Motor neuron (in vitro differentiated cells): ENCODE results near the gene ANXA2R. TPM values are rescaled to one million over a fixed set of nuclear protein-coding genes. Genes with fewer than 3 reads are reported as not detected.

Source experiments
- ATAC-seq, 8 experiments: fragments of 200-7000 bp; cut with Tn5 transposase; replicated peaks in 6 of 8; 2 replicates each; pipeline ENCODE4 v1.8.0; 2021; ENCODE audit warnings: mild to moderate bottlenecking in 8 of 8, moderate library complexity in 8 of 8
- H3K27ac ChIP-seq, 2 donors: fragments of 250-450 bp; sonication (Bioruptor Pico); 2 replicates each; pipeline ENCODE4 v1.9.0; 2021; ENCODE audit warnings: antibody characterized with exemption in 2 of 2, mild to moderate bottlenecking in 2 of 2, moderate library complexity in 1 of 2
- H3K4me1 ChIP-seq, 2 donors: fragments of 250-450 bp; sonication (Bioruptor Pico); replicated peaks in 1 of 2; 2 replicates each; pipeline ENCODE4 v1.6.1; 2021; ENCODE audit warnings: antibody characterized with exemption in 2 of 2, mild to moderate bottlenecking in 2 of 2, moderate library complexity in 1 of 2
- H3K4me3 ChIP-seq, 5 donors: fragments of 250-450 bp; sonication (Bioruptor Pico); 2 replicates each; pipeline ENCODE4 v1.9.0; 2021; ENCODE audit warnings: antibody characterized with exemption in 5 of 5, mild to moderate bottlenecking in 5 of 5, moderate library complexity in 4 of 5
- WGBS, 10 experiments: fragments of 450-650 bp; shearing (Covaris generic); methylation state at CpG; one replicate each; pipeline ENCODE4 v1.0.0; 2022; 5-methylcytosine and 5-hydroxymethylcytosine counted together
- in situ Hi-C, 9 experiments: fragments of 400-800 bp; cut with MboI; loops; one replicate each; pipeline ENCODE4 v1.15.0; 2021; ENCODE audit warnings: low sequenced_read_pairs in 9 of 9, low pct_unique_long_range_greater_than_20kb in 2 of 9; ENCODE audit not compliant: unreplicated experiment in 9 of 9
- total RNA-seq, 8 experiments: library from RNA; unstranded; fragments of 300-600 nt; gene quantifications; 2 replicates each; pipeline versions ENCODE4 v1.2.3 to v1.2.4, GENCODE V29; 2022

ANXA2R gene
- total RNA-seq, 8 experiments from 2014 or later: 0.11 to 5.4 (median 1.1) TPM

- peak in 1 of 8 experiments; percentile 28 for ATAC-seq
- H3K27ac ChIP-seq: no peak overlapping the region
- H3K4me3 ChIP-seq: no peak overlapping the region
- H3K4me1 ChIP-seq: no peaks in the 10 kb centered on the region
- in situ Hi-C loops: loop anchor here in 1 of 9 experiments (25.0 kb wide), 1 partner anchor 137 kb away; no protein-coding TSS in a partner anchor
- 54 to 88% (median 73%) methylated on average over 2 to 5 of the region's 5 CpGs for WGBS, 10 experiments
These were observed 9.1 kb upstream of the ANXA2R start for GRCh38 chr5:43049236-43049635.

DNA sequence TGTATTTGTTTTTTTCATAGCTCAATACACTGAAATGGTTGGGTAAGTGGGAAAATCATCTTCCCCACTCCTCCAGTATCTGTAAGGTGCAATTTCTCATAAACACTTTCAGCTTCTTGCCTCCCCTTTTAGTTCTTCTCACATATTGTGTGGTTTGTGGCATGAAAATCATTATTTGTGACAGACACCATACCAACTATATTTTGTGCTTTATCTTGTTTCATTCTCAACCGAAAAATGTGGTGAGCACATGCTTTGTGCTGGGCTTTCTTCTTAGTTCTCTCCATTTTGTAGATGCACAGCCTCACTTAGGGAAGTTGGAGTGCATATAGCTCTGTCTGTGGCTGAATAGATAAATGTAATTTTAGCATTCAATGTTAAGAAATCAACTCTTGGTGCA lies 6.4 kb upstream of the ANXA2R start:
- no peak overlapping the region for H3K27ac ChIP-seq
- in situ Hi-C loops: loop anchor here in 1 of 9 experiments (25.0 kb wide), 1 partner anchor 134 kb away; no protein-coding TSS in a partner anchor
- WGBS, 10 experiments: 43 to 100% (median 78%) methylated on average over 1 of the region's 1 CpG; no CpG with 5 or more reads in 4 of the 10 experiments
- H3K4me1 ChIP-seq: peaks cover 0 to 3% of the 10 kb centered on the region in 2 donors
- H3K4me3 ChIP-seq: no peak overlapping the region
- no peak for ATAC-seq

DNA sequence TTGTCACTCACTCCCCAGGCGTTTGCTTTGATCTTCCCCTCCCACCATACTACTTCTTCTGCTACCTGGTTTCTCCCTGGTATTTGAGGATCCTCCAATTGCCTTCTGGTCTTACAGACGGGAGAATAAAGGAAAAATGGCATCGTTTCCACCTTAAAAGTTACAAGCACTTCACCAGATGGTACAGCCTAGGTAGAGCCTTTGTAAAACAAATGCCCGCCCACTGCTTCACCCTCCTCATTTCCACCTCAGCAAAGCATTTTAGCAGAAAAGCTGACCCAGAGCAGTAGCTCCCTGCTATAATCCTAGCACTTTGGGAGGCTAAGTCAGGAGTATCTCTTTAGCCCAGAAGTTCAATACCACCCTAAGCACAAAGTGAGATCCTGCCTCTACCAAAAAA lies 5.1 kb upstream of the ANXA2R start:
- peaks cover 0 to 3% of the 10 kb centered on the region in 2 donors for H3K4me1 ChIP-seq
- no peak for ATAC-seq
- WGBS, 10 experiments: 6 to 80% (median 35%) methylated on average over 1 to 4 of the region's 4 CpGs; no CpG with 5 or more reads in 2 of the 10 experiments
- no peak overlapping the region for H3K4me3 ChIP-seq
- in situ Hi-C loops: loop anchor here in 1 of 9 experiments (25.0 kb wide), 1 partner anchor 133 kb away; no protein-coding TSS in a partner anchor
- no peak overlapping the region for H3K27ac ChIP-seq

DNA sequence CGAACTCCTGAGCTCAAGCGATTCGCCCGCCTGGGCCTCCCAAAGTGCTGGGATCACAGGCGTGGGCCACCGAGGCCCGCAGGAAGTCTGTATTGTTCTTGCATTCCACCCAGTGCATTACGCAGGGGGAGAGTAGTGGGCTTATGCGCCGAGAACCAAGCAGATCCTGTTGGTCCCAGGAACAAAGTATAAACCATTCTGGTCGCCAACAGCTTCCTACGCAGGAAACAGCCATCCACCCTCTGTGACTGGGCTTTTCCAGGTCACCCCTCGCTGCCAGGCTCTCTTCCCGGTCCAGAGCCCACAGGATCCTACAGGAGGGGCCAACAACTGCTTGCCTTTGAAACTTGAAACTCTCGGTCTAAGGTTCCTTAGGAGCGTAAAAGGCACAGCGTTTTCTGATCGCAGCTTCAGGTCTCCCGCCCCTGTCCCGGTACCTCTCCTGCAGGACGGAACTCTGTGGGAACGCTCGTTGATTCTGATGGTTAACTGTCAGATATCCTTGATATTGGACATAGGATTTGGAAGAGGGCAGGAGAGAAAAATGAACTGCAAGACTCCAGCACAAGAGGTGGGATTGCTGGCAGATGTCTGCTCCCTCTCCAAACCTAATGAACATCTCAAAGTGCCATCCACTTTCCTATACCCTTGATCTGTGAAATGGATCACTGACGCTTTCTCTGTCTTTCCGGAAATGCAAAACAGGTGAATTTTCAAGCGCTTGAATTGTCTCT lies 4.2 kb upstream of the ANXA2R start:
- WGBS, 10 experiments: 0 to 76% (median 30%) methylated on average over 2 to 10 of the region's 26 CpGs; no CpG with 5 or more reads in 1 of the 10 experiments
- ATAC-seq: no peak
- in situ Hi-C loops: loop anchor here in 1 of 9 experiments (25.0 kb wide), 1 partner anchor 132 kb away; no protein-coding TSS in a partner anchor
- peaks cover 0 to 3% of the 10 kb centered on the region in 2 donors for H3K4me1 ChIP-seq
- H3K27ac ChIP-seq: no peak overlapping the region
- no peak overlapping the region for H3K4me3 ChIP-seq

GRCh38 chr5:43043400-43043756 lies 3.3 kb upstream of the ANXA2R start:
- Histone ChIP-seq H3K4me1 (peaks cover 0 to 3% of the 10 kb centered on the region in 2 donors), H3K27ac (no peak overlapping the region), H3K4me3 (peak overlapping the region; percentile 3 to 50 (median 34))
- WGBS, 10 experiments: 0 to 20% (median 0%) methylated on average over 1 of the region's 7 CpGs; no CpG with 5 or more reads in 4 of the 10 experiments
- ATAC-seq: no peak
- in situ Hi-C loops: loop anchor here in 1 of 9 experiments (25.0 kb wide), 1 partner anchor 131 kb away; no protein-coding TSS in a partner anchor

- Histone ChIP-seq H3K4me1 (peaks cover 0 to 3% of the 10 kb centered on the region in 2 donors), H3K4me3 (peak overlapping the region; percentile 14 to 50 (median 34)), H3K27ac (no peak overlapping the region)
- ATAC-seq: peak; percentile 5 to 47 (median 27)
- in situ Hi-C loops: loop anchor here in 1 of 9 experiments (25.0 kb wide), 1 partner anchor 131 kb away; no protein-coding TSS in a partner anchor
- WGBS, 10 experiments: 0 to 20% (median 4%) methylated on average over 1 to 31 of the region's 58 CpGs
These were observed 2.7 kb upstream of the ANXA2R start for GRCh38 chr5:43042626-43043399.

DNA sequence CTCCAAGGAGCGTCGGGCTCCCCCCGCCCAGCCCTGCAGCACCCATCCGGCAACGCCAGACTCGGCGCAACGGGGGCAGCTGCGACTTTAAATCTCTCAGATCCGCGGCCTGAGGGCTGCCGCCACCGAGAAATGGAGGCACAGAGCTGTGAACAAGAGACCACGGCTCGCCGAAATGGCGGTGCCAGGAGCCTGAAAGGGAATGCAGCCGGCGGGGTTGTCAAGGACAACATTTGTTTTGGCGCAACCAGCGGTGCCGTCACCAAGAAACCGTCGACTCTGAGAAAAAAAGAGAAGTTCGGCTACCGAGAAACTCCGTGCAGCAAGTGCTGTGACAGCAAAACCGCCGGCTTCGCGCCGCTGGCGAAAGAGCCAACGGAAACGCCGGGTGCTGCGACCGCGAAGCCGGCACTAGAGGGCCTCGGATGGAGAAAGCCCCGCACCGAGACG lies 2.1 kb upstream of the ANXA2R start:
- in situ Hi-C loops: loop anchor here in 1 of 9 experiments (25.0 kb wide), 1 partner anchor 130 kb away; no protein-coding TSS in a partner anchor
- ATAC-seq: peak; percentile 8 to 64 (median 43)
- 0 to 1% (median 0%) methylated on average over 1 to 17 of the region's 44 CpGs; no CpG with 5 or more reads in 3 of the 10 experiments for WGBS, 10 experiments
- H3K4me1 ChIP-seq: peaks cover 0 to 3% of the 10 kb centered on the region in 2 donors
- no peak overlapping the region for H3K27ac ChIP-seq
- peak overlapping the region; percentile 14 to 50 (median 34) for H3K4me3 ChIP-seq

DNA sequence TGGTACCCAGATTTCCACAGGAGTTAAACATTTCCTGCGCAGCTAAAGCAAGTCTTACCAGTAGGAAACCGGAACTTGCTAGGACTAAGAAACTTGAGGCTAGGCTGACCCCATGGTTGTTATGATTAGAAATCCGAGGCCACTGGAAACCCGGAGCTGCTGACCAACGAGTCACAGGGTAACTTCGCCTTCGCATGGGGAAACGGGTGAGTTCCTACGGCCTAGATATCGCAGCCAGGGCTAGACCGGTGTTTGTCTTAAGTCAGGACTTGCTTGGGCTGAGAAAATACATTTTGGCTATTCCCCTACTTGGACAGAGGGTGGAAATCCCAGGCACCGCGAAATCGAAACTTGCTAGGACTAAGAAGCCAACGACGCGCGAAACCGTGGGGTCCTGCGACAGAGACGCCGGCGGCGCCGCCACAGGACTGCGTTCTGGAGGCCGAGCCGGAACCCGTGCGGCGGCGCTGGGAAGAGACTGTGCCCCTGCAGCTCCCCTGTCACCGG lies 1.6 kb upstream of the ANXA2R start:
- peak overlapping the region; percentile 14 to 50 (median 34) for H3K4me3 ChIP-seq
- peak; percentile 21 to 66 (median 54) for ATAC-seq
- peaks cover 0 to 3% of the 10 kb centered on the region in 2 donors for H3K4me1 ChIP-seq
- H3K27ac ChIP-seq: no peak overlapping the region
- WGBS, 10 experiments: 0 to 37% (median 1%) methylated on average over 2 to 11 of the region's 33 CpGs; no CpG with 5 or more reads in 3 of the 10 experiments
- in situ Hi-C loops: loop anchor here in 1 of 9 experiments (25.0 kb wide), 1 partner anchor 129 kb away; no protein-coding TSS in a partner anchor

DNA sequence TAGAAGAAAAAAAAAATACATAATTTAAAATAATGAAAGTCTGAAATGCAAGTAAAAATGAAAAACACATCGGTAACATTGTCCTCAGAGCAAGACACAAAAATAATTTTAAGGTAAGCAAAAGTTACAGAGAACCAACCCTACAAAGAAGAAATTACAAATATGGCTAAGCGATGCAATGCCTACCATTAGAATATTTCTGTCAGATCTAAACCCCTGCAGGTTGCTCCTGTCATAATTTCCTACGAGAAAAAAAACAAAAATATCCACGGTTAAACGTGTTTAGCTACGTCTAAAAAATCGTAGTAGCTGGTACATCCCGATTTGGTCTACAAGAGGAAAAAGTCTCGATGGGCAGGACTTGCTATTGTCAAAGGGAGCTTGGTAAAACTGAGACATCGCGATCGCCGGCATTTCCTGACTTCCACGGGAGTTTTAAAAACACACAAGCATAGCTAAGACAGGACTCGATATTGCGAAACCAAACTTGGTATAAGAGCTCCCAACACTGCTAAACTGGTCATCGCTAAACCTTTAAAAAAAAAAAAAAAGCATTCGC lies 1.1 kb upstream of the ANXA2R start:
- peak in 2 of 8 experiments; percentile 0 to 3 for ATAC-seq
- H3K27ac ChIP-seq: no peak overlapping the region
- in situ Hi-C loops: loop anchor here in 1 of 9 experiments (25.0 kb wide), 1 partner anchor 129 kb away; no protein-coding TSS in a partner anchor
- peak overlapping the region in 3 of 5 donors; percentile 34 to 50 (median 35) for H3K4me3 ChIP-seq
- peaks cover 0 to 3% of the 10 kb centered on the region in 2 donors for H3K4me1 ChIP-seq
- WGBS, 10 experiments: 0 to 24% (median 5%) methylated on average over 5 to 18 of the region's 18 CpGs

GRCh38 chr5:43039471-43040286 lies 440 bp downstream of the ANXA2R start:
- Histone ChIP-seq H3K27ac (no peak overlapping the region), H3K4me1 (peaks cover 0 to 3% of the 10 kb centered on the region in 2 donors), H3K4me3 (peak overlapping the region in 3 of 5 donors; percentile 1 to 50 (median 5))
- 0 to 72% (median 6%) methylated on average over 4 to 26 of the region's 35 CpGs for WGBS, 10 experiments
- in situ Hi-C loops: loop anchor here in 1 of 9 experiments (25.0 kb wide), 1 partner anchor 127 kb away; no protein-coding TSS in a partner anchor
- peak in 6 of 8 experiments; percentile 7 to 58 (median 47) for ATAC-seq

DNA sequence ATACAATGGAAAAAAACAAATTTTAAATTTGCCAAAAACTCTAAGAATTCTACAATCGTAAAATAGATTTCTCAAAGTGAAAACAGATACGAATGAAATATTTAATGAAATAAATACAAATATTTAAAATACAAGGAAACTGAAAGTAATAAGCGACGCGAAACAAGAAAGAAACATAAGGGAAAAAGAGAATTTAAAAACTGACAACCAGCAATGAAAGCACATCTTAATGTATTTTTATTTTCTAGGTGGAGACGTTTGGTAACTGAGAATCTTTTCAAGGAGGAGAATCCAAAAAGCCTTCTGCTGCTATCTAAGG lies 1.0 kb downstream of the ANXA2R start:
- in situ Hi-C loops: loop anchor here in 1 of 9 experiments (25.0 kb wide), 1 partner anchor 127 kb away; no protein-coding TSS in a partner anchor
- 13 to 95% (median 25%) methylated on average over 3 to 6 of the region's 6 CpGs for WGBS, 10 experiments
- no peak for ATAC-seq
- H3K4me3 ChIP-seq: peak overlapping the region in 1 of 5 donors; percentile 50
- H3K27ac ChIP-seq: no peak overlapping the region
- H3K4me1 ChIP-seq: peaks cover 0 to 3% of the 10 kb centered on the region in 2 donors
